GM12878 (cell line): ENCODE results near the gene CTDP1.

ENCODE experiments used
- EZH2 ChIP-seq: IDR thresholded peaks from 2 replicates; pipeline ENCODE4 v1.6.1; 2012; ENCODE audit warnings: low read depth, mild to moderate bottlenecking, control low read depth, inconsistent platforms, low read length, borderline replicate concordance; ENCODE audit not compliant: control insufficient read depth
- FOXK2 ChIP-seq: fragments of 450-650 bp; IDR thresholded peaks from 2 replicates; pipeline ENCODE4 v1.6.1; 2017; ENCODE audit warnings: mild to moderate bottlenecking, moderate library complexity
- RCOR1 ChIP-seq: conservative IDR thresholded peaks from 2 replicates; pipeline ENCODE4 v1.6.1; 2012; ENCODE audit warnings: low read depth, low read length, improper control_type of control experiment
- SP1 ChIP-seq: IDR thresholded peaks from one replicate; pipeline ENCODE4 v1.6.1; 2011; ENCODE audit warnings: low read depth, low read length
- SPI1 ChIP-seq: IDR thresholded peaks from 2 replicates; pipeline ENCODE4 v1.6.1; 2011; ENCODE audit warnings: low read depth, mild to moderate bottlenecking, low read length, moderate library complexity, borderline replicate concordance; ENCODE audit not compliant: insufficient read depth
- YY1 ChIP-seq: IDR thresholded peaks from 2 replicates; pipeline ENCODE4 v1.6.1; 2011; ENCODE audit warnings: low read depth, mild to moderate bottlenecking, low read length
- ZNF592 ChIP-seq: fragments of 450-650 bp; IDR thresholded peaks from 2 replicates; pipeline ENCODE4 v1.6.1; 2017; ENCODE audit warnings: mild to moderate bottlenecking, moderate library complexity
- TF ChIP-seq, protein P1 (sequence below), 3 experiments: IDR thresholded peaks in 2 of 3; conservative IDR thresholded peaks in 1 of 3; 2 replicates each; pipeline ENCODE4 v1.5.1; 2011; ENCODE audit warnings: low read depth in 3 of 3, low read length in 3 of 3, mild to moderate bottlenecking in 3 of 3, control low read depth in 2 of 3, moderate library complexity in 2 of 3, inconsistent platforms in 1 of 3, mixed read lengths in 1 of 3; ENCODE audit not compliant: control insufficient read depth in 2 of 3, insufficient read depth in 1 of 3; ENCODE audit errors: extremely low read depth in 1 of 3

- TF ChIP-seq, protein P1, sequence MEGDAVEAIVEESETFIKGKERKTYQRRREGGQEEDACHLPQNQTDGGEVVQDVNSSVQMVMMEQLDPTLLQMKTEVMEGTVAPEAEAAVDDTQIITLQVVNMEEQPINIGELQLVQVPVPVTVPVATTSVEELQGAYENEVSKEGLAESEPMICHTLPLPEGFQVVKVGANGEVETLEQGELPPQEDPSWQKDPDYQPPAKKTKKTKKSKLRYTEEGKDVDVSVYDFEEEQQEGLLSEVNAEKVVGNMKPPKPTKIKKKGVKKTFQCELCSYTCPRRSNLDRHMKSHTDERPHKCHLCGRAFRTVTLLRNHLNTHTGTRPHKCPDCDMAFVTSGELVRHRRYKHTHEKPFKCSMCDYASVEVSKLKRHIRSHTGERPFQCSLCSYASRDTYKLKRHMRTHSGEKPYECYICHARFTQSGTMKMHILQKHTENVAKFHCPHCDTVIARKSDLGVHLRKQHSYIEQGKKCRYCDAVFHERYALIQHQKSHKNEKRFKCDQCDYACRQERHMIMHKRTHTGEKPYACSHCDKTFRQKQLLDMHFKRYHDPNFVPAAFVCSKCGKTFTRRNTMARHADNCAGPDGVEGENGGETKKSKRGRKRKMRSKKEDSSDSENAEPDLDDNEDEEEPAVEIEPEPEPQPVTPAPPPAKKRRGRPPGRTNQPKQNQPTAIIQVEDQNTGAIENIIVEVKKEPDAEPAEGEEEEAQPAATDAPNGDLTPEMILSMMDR (IDR thresholded peaks at IDR 0.05 in 2 of 3, conservative IDR thresholded peaks at IDR 0.05 in 1 of 3; ENCODE audit: control insufficient read depth in 2 of 3, extremely low read depth in 1 of 3, insufficient read depth in 1 of 3, low read depth in 3 of 3, low read length in 3 of 3), result no peak
- no peak for TF ChIP-seq EZH2
- TF ChIP-seq YY1, result no peak
- no peak for TF ChIP-seq SPI1
- TF ChIP-seq RCOR1, result no peak
- TF ChIP-seq SP1, result no peak
- TF ChIP-seq ZNF592, result no peak
- no peak for TF ChIP-seq FOXK2
Observed at GRCh38 chr18:79778291-79778791, 98.7 kb downstream of the CTDP1 start.
